ENCODE data around the gene APOL6.
A peak's percentile ranks its signal among the peaks of the same experiment; 100 is the strongest.
"Not testable (repeated sequence)": the region's sequence is repeated elsewhere in the genome, so short reads cannot be mapped to it uniquely, and the experiment has no call there.

APOL6 gene

DNA sequence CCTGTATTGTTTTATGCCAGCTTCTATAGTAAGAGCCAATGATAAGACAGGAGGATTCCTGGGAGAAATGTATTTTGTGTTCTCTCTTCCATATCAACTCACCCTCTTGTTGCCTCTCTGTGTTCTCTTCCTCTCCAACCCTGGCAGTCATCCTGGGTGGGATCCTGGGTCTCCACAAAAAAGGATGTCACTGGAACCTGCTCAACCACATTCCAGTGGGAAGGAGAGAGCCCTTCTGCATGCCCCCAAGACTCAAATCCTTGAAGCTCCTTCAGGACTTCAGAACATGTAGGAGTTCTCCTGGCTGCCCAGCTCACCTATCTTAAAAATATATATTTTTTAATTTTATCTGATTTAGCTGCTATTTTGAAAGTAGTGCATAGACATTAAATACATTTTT lies 26.1 kb downstream of the APOL6 start:
- no peak for DNase-seq (ENCODE audit: low read depth in 2 of 2, low spot score in 1 of 2)

GRCh38 chr22:35676065-35676464 lies 27.8 kb downstream of the APOL6 start:
- not testable (repeated sequence) for DNase-seq (ENCODE audit: low read depth in 2 of 2, low spot score in 1 of 2)

DNA sequence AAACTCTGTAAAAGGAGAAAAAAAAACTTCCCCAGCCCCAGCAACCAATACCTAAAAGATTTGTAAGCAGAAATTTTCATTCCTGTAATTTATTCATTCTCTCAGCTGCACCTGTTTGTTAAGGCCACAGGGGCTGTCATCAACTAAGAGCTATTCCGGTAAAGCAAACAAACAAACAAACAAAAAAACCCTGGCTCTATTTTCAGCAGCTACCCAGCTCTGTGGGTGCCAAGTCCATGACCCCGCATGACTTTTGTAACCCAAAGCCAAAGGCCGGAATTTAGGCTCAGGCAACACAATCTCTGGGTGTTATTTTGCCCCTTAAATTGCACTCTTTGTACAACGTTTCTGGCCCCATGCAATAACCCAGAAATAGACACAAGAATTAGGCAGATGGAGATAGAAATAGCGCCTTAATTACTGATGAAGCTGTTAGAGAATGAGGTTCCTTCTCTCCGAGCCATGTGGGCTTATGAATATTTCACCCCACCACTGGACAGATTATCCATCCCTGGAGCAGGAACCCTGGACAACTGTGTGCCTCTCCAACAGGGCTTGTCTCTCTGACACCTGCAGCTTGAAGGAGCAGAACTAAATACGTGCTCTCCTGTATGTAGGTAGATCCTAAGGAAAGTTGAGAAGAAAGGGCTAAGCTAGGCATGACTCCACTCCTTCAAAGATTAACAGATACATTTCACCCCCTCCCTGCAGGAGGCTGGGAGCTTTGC lies 29.4 kb downstream of the APOL6 start:
- no peak for DNase-seq (ENCODE audit: low read depth in 2 of 2, low spot score in 1 of 2)

- DNase-seq (ENCODE audit: low read depth in 2 of 2, low spot score in 1 of 2): no peak
Observed at GRCh38 chr22:35678836-35679235, 30.6 kb downstream of the APOL6 start.

DNA sequence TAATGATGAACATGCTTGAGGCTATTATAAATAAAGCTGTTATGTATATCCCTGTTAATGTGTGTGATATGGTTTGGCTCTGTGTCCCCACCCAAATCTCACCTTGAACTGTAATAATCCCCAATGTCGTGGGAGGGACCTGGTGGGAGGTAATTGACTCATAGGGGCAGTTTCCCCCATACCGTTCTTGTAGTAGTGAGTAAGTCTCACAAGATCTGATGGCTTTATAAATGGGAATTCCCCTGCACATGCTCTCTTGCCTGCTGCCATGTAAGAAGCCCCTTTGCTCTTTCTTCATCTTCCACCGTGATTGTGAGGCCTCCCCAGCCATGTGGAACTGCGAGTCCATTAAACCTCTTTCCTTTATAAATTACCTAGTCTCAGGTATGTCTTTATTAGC lies 31.2 kb downstream of the APOL6 start:
- DNase-seq (ENCODE audit: low read depth in 2 of 2, low spot score in 1 of 2): peak; percentile 28 to 49

GRCh38 chr22:35681454-35682052 lies 33.3 kb downstream of the APOL6 start:
- DNase-seq (ENCODE audit: low read depth in 2 of 2, low spot score in 1 of 2): no peak

GRCh38 chr22:35683560-35683959 lies 35.3 kb downstream of the APOL6 start:
- DNase-seq (ENCODE audit: low read depth in 2 of 2, low spot score in 1 of 2): no peak

GRCh38 chr22:35684270-35684700 lies 36.0 kb downstream of the APOL6 start:
- no peak for DNase-seq (ENCODE audit: low read depth in 2 of 2, low spot score in 1 of 2)

GRCh38 chr22:35684732-35685131 lies 36.5 kb downstream of the APOL6 start:
- DNase-seq (ENCODE audit: low read depth in 2 of 2, low spot score in 1 of 2): no peak

- no peak for DNase-seq (ENCODE audit: low read depth in 2 of 2, low spot score in 1 of 2)
Observed at GRCh38 chr22:35685731-35686130, 37.5 kb downstream of the APOL6 start.

DNA sequence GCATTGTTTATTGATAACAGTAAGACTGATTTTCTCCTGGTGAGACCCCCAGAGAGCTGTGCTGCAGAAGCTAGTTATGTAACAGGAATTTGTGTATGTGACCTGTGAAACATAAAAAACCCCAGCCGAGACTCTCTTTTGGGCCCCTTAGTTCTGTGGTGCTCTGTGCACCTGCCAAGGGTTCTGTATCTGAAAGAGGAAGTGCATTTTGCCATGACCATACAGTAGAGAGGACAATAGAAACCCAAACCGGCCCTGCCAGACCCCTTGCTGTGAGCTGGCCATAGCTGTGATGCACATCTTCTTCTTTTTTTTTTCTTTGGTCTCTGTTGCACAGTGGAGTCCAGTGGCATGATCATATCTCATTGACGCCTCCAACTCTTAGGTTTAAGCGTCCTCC lies 38.1 kb downstream of the APOL6 start:
- no peak for DNase-seq (ENCODE audit: low read depth in 2 of 2, low spot score in 1 of 2)

- no peak for DNase-seq (ENCODE audit: low read depth in 2 of 2, low spot score in 1 of 2)
Observed at GRCh38 chr22:35687461-35687860, 39.2 kb downstream of the APOL6 start.

DNA sequence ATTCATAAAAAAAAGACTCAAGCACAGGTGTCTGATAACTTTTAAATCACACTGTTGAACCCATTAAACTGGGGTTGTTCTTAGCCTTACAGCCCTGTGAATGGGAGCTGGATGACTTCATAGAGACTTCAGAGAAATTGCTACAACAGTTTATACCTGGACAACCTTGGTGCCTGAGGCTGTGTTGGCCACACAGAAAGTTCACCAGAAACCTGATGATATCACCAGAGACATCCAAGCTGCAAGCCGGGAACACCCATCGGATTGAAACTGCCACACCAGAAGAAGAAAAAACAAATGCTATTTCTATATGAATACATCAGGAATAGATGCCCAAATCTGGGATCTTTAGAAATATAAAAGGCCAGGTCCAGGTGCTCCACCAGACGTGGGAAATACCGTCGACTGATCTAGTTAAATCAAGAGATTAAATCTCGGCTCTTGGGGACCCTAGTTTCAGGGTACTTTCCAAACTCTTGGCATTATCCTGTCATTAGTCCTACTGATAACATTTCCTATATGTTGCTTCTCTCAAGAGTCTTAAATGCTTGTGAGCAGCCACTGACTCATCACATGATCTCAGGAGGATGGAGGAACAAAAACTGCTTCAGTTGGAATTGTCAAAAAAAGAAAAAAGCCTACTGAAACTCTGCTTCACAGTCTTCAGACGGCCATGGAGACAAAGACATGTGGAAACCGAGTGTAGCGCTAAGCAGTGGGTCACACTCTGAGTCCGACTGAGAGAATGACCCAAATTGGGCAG lies 40.8 kb downstream of the APOL6 start:
- DNase-seq (ENCODE audit: low read depth in 2 of 2, low spot score in 1 of 2): no peak

GRCh38 chr22:35690001-35690400 lies 41.8 kb downstream of the APOL6 start:
- DNase-seq (ENCODE audit: low read depth in 2 of 2, low spot score in 1 of 2): no peak

GRCh38 chr22:35695202-35695601 lies 47.0 kb downstream of the APOL6 start:
- no peak for DNase-seq (ENCODE audit: low read depth in 2 of 2, low spot score in 1 of 2)

DNA sequence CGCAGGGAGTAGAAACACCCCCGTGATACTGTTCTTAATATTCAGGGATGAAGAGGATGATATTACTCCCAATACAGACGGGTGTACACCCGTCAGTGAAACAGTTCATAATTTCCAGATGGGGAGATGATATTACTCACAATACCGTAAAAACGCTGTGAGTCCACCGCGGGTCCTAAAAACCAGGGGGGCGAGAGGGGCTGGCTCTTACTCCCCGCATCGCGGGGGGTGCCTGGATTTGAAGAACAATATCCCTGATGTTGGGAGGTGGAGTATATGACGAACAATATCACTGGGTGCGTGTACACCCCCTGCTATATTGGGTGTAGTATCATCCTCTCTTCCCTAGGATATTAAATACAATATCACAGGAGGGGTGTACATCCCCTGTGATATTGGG lies 48.9 kb downstream of the APOL6 start:
- no peak for DNase-seq (ENCODE audit: low read depth in 2 of 2, low spot score in 1 of 2)

GRCh38 chr22:35699852-35700251 lies 51.6 kb downstream of the APOL6 start:
- DNase-seq (ENCODE audit: low read depth in 2 of 2, low spot score in 1 of 2): not testable (repeated sequence)

DNA sequence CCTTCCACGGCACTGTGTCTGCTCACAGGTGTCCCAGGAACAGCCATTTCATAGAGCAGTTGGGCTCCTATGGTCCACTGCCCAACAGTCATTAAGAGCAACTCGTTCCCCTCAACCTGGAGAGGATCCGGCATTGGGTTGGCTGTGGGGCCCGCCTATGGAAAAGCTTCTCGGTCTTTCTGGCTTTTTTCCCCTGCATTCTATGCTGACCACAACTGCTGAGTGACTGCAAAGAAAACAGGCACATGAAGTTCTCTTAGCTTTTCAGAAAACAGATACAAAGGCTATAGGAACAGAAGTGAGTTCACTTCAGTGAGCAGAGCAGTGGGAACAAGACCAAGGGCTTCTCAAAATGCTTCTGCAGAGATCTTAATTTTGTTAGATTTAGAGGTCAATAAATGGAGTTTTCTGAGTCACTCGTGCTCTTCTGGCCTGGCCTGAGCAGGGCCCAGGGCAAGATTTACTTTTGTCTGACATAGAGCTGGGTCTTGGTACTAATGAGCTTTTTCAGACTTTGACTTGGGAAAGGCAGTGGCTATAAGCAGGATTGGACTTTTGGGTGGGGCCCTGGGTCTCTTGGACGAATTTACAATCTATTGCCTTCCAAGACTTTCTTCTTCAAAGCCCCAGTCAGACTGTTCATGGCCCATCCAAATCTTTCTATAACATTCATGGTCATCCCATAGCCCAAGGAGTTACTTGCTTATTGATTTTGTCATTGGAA lies 55.8 kb downstream of the APOL6 start:
- DNase-seq (ENCODE audit: low read depth in 2 of 2, low spot score in 1 of 2): no peak

DNA sequence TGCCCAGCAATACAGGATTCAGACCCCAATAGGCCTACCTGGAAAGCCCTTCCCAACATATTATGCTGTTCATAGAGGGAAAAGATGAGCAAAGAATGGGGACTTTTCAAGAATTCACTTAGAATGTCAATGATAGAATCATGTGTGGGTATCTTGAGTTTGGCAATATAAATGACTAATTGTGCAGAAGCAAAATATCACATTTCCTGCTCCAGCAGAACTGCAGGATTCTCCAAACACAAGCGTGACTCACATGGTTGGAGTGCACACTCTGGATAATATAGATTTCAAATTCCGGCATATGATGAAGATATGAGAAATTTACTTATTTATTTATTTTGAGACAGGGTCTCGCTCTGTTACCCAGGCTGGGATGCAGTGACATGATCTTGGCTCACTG lies 56.9 kb downstream of the APOL6 start:
- DNase-seq (ENCODE audit: low read depth in 2 of 2, low spot score in 1 of 2): no peak

DNA sequence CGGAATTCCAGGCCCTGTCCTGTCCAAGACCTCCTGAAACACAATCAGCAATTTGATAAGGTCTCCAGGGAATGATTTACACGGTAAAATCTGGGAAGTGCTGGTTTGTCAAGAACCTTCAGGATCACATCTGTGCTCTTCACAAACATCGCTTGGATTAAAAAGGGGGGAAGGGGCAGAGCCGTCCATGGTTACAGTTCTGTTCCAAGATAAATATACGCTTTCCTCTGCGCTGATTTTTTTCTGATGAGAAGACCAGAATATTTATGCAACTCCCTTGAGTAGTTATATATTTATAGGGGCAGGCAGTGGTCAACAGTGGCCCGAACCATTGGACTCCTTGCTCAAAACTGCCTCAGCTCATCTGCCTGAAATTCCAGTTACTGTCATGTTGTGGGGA lies 60.2 kb downstream of the APOL6 start:
- DNase-seq (ENCODE audit: low read depth in 2 of 2, low spot score in 1 of 2): no peak

- DNase-seq (ENCODE audit: low read depth in 2 of 2, low spot score in 1 of 2): no peak
Observed at GRCh38 chr22:35708917-35709316, 60.7 kb downstream of the APOL6 start.

- no peak for DNase-seq (ENCODE audit: low read depth in 2 of 2, low spot score in 1 of 2)
Observed at GRCh38 chr22:35711336-35711735, 63.1 kb downstream of the APOL6 start.
